ENCODE measurements around the gene BOD1L1.

The BOD1L1 gene

GRCh38 chr4:13577660-13578059, 49.9 kb downstream of the BOD1L1 start (continued):
- TF ChIP-seq PRDM6 (tag by site-specific recombination; IDR thresholded peaks at IDR 0.05), result no peak
- TF ChIP-seq ZNF785 (tag by site-specific recombination; IDR thresholded peaks at IDR 0.05), result no peak
- no peak for TF ChIP-seq ZNF473 (tag by site-specific recombination; IDR thresholded peaks at IDR 0.05)
- TF ChIP-seq ZNF2 (tag by site-specific recombination; IDR thresholded peaks at IDR 0.05), result no peak

GRCh38 chr4:13570916-13571315, 56.6 kb downstream of the BOD1L1 start:
- H3K4me1 ChIP-seq (ENCODE audit: control insufficient read depth, insufficient read depth, low read length), result no peaks in the 10 kb centered on the region
- TF ChIP-seq REPIN1 (tag by site-specific recombination; IDR thresholded peaks at IDR 0.05; ENCODE audit: low read depth), result no peak
- TF ChIP-seq, protein P1, sequence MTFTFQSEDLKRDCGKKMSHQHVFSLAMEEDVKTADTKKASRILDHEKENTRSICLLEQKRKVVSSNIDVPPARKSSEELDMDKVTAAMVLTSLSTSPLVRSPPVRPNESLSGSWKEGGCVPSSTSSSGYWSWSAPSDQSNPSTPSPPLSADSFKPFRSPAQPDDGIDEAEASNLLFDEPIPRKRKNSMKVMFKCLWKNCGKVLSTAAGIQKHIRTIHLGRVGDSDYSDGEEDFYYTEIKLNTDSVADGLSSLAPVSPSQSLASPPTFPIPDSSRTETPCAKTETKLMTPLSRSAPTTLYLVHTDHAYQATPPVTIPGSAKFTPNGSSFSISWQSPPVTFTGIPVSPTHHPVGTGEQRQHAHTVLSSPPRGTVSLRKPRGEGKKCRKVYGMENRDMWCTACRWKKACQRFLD (tag by site-specific recombination; IDR thresholded peaks at IDR 0.05), result no peak
- TF ChIP-seq ZNF23 (tag by site-specific recombination; IDR thresholded peaks at IDR 0.05; ENCODE audit: borderline replicate concordance), result no peak
- TF ChIP-seq, protein P2, sequence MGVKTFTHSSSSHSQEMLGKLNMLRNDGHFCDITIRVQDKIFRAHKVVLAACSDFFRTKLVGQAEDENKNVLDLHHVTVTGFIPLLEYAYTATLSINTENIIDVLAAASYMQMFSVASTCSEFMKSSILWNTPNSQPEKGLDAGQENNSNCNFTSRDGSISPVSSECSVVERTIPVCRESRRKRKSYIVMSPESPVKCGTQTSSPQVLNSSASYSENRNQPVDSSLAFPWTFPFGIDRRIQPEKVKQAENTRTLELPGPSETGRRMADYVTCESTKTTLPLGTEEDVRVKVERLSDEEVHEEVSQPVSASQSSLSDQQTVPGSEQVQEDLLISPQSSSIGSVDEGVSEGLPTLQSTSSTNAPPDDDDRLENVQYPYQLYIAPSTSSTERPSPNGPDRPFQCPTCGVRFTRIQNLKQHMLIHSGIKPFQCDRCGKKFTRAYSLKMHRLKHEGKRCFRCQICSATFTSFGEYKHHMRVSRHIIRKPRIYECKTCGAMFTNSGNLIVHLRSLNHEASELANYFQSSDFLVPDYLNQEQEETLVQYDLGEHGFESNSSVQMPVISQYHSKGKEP (tag by site-specific recombination; IDR thresholded peaks at IDR 0.05), result no peak
- no peak for TF ChIP-seq ZNF292 (tag by site-specific recombination; IDR thresholded peaks at IDR 0.05; ENCODE audit: borderline replicate concordance, low read depth)
- TF ChIP-seq ZBTB21 (tag by site-specific recombination; IDR thresholded peaks at IDR 0.05), result no peak
- TF ChIP-seq ZNF302 (tag by site-specific recombination; IDR thresholded peaks at IDR 0.05; ENCODE audit: low read depth), result no peak
- TF ChIP-seq KLF16 (tag by site-specific recombination; IDR thresholded peaks at IDR 0.05), result no peak
- no peak for TF ChIP-seq ZNF121 (tag by site-specific recombination; IDR thresholded peaks at IDR 0.05)
- TF ChIP-seq GLIS2 (tag by site-specific recombination; IDR thresholded peaks at IDR 0.05), result no peak
- TF ChIP-seq ZNF791 (tag by site-specific recombination; IDR thresholded peaks at IDR 0.05), result no peak
- TF ChIP-seq PATZ1 (tag by site-specific recombination; IDR thresholded peaks at IDR 0.05), result no peak
- TF ChIP-seq ZNF843 (tag by site-specific recombination; IDR thresholded peaks at IDR 0.05), result no peak
- no peak for TF ChIP-seq ZFP3 (tag by site-specific recombination; IDR thresholded peaks at IDR 0.05; ENCODE audit: low read depth)
- no peak for TF ChIP-seq ZNF521 (tag by site-specific recombination; IDR thresholded peaks at IDR 0.05)
- H3K27ac ChIP-seq (ENCODE audit: extremely low read depth, low read depth, low read length), result no peak overlapping the region
- H3K9me3 ChIP-seq (ENCODE audit: control insufficient read depth, insufficient read depth, low read depth, low read length), result no peaks in the 10 kb centered on the region
- POLR2A ChIA-PET, result no interaction called here
- H3K4me3 ChIP-seq (ENCODE audit: low read depth, low read length), result no peak overlapping the region
- H3K36me3 ChIP-seq (ENCODE audit: control insufficient read depth in 2 of 2, insufficient read depth in 1 of 2, low read length in 2 of 2), result peaks cover 0 to 73% of the 10 kb centered on the region in 2 experiments
- CTCF ChIA-PET, result interaction anchor here (0.5 kb wide), 1 partner anchor 182 kb away, joined by 3 read pairs; no protein-coding TSS in a partner anchor
